Left ventricle myocardium superior (tissue), 1 donor: ENCODE data around the gene BOLA2. TPM values are rescaled to one million over a fixed set of nuclear protein-coding genes. Genes with fewer than 3 reads are reported as not detected.

Source experiments
- total RNA-seq: library from RNA; stranded (reverse); fragmentation: NEBNext Ultra II Directional; extraction: Animal tissue kit (Norgen Biotek cat#: 25700); gene quantifications from one replicate; pipeline ENCODE4 v1.2.1, GENCODE V29; 2021
- donor health status: DM: no; HTN: yes; CAD: no; lungs with severe emphysema.

BOLA2 gene
- total RNA-seq, 1 donor from 2014 or later, result 4.3 TPM

Other genes starting within 250 kb of the BOLA2 start
- 0.42 TPM for gene NPIPB11, start 47.6 kb downstream of the BOLA2 start, total RNA-seq
- 12.5 TPM for gene SLX1B, start 182 bp upstream of the BOLA2 start, total RNA-seq
- 2.7 TPM for gene SULT1A4, start 5.6 kb upstream of the BOLA2 start, total RNA-seq
- 20.4 TPM for gene NPIPB12, start 52.1 kb upstream of the BOLA2 start, total RNA-seq
- gene SPN, start 208.9 kb upstream of the BOLA2 start, total RNA-seq, result 0.87 TPM
- gene QPRT, start 224.8 kb upstream of the BOLA2 start, total RNA-seq, result 26.0 TPM